Fibroblast of lung (primary cell): Measurements from ENCODE around the gene METTL15. TPM values are rescaled to one million over a fixed set of nuclear protein-coding genes. Genes with fewer than 3 reads are reported as not detected.
"Not testable (repeated sequence)": the region's sequence is repeated elsewhere in the genome, so short reads cannot be mapped to it uniquely, and the experiment has no call there.

Experiments
- DNase-seq, 2 donors: peaks; one replicate each; pipeline versions ENCODE4 v3.0.0 to v3.0.0-alpha.2; 2010; ENCODE audit warnings: low read depth in 2 of 2
- H2AFZ ChIP-seq: 2 replicates; pipeline ENCODE4 v1.5.1; 2012; ENCODE audit warnings: low read length, control low read depth, inconsistent platforms
- H3K27ac ChIP-seq: 2 replicates; pipeline ENCODE4 v1.5.1; 2011; ENCODE audit warnings: low read length, control low read depth; ENCODE audit not compliant: insufficient read depth
- H3K27me3 ChIP-seq: 2 replicates; pipeline ENCODE4 v1.5.1; 2011; ENCODE audit warnings: mild to moderate bottlenecking, low read length; ENCODE audit not compliant: control insufficient read depth, insufficient read depth
- H3K36me3 ChIP-seq: 2 replicates; pipeline ENCODE4 v1.5.1; 2011; ENCODE audit warnings: low read length; ENCODE audit not compliant: control insufficient read depth, insufficient read depth
- H3K4me1 ChIP-seq: 2 replicates; pipeline ENCODE4 v1.5.1; 2011; ENCODE audit warnings: low read length; ENCODE audit not compliant: control insufficient read depth, insufficient read depth; ENCODE audit errors: extremely low read depth
- H3K4me2 ChIP-seq: 2 replicates; pipeline ENCODE4 v1.5.1; 2011; ENCODE audit warnings: low read length, control low read depth; ENCODE audit not compliant: insufficient read depth; ENCODE audit errors: extremely low read depth
- H3K4me3 ChIP-seq, 4 experiments: fragments of 200-600 bp in 1 of 4; sonication (generic) in 1 of 4; replicated peaks in 1 of 4; 2 replicates each; pipeline ENCODE4 v1.5.1; 2011 to 2016; ENCODE audit warnings: low read length in 4 of 4, low read depth in 3 of 4, mild to moderate bottlenecking in 3 of 4, control low read depth in 2 of 4, inconsistent platforms in 1 of 4, mixed read lengths in 1 of 4; ENCODE audit not compliant: insufficient read depth in 1 of 4; ENCODE audit errors: control extremely low read depth in 1 of 4
- H3K79me2 ChIP-seq: 2 replicates; pipeline ENCODE4 v1.5.1; 2012; ENCODE audit warnings: mild to moderate bottlenecking, low read length, inconsistent platforms; ENCODE audit not compliant: control insufficient read depth, insufficient read depth
- H3K9ac ChIP-seq: 2 replicates; pipeline ENCODE4 v1.5.1; 2011; ENCODE audit warnings: mild to moderate bottlenecking, low read length, control low read depth; ENCODE audit not compliant: insufficient read depth
- H3K9me3 ChIP-seq: 2 replicates; pipeline ENCODE4 v1.5.1; 2012; ENCODE audit warnings: low read depth, low read length; ENCODE audit not compliant: control insufficient read depth, insufficient read depth
- H4K20me1 ChIP-seq: 2 replicates; pipeline ENCODE4 v1.5.1; 2011; ENCODE audit warnings: low read length; ENCODE audit not compliant: control insufficient read depth, insufficient read depth; ENCODE audit errors: extremely low read depth
- CTCF ChIP-seq, 2 donors: IDR thresholded peaks in 1 of 2; conservative IDR thresholded peaks in 1 of 2; 1 replicate in 1 of 2; 2 replicates in 1 of 2; pipeline ENCODE4 v1.5.1; 2011 to 2012; ENCODE audit warnings: low read length in 2 of 2, control low read depth in 1 of 2, inconsistent platforms in 1 of 2, low read depth in 1 of 2, mild to moderate bottlenecking in 1 of 2
- EZH2 ChIP-seq: IDR thresholded peaks from 2 replicates; pipeline ENCODE4 v1.5.1; 2012; ENCODE audit warnings: low read length, control low read depth, mild to moderate bottlenecking; ENCODE audit errors: missing control alignments
- polyA plus RNA-seq, 2 donors: library from polyadenylated mRNA; depleted of rRNA in 1 of 2; stranded (reverse) in 1 of 2; unstranded in 1 of 2; fragments of >200 nt; gene quantifications; 2 replicates each; pipeline ENCODE4 v1.2.1, GENCODE V29; 2011 to 2012; ENCODE audit warnings: missing spikeins in 1 of 2
- total RNA-seq: library from RNA; depleted of rRNA; stranded (reverse); fragments of >200 nt; gene quantifications from 2 replicates; pipeline ENCODE4 v1.2.1, GENCODE V29; 2014

The METTL15 gene
- total and polyA plus RNA-seq, 2 donors (not counting 1 experiment from before 2014, with no cell fraction given) = 8.8 to 28.4 TPM

GRCh38 chr11:28353991-28354390 lies 245.8 kb downstream of the METTL15 start:
- no peak for DNase-seq
- H3K4me1 ChIP-seq = no peaks in the 10 kb centered on the region

GRCh38 chr11:28366549-28367346 lies 258.6 kb downstream of the METTL15 start:
- DNase-seq = peak; percentile 29 to 58
- H3K9me3 ChIP-seq = no peaks in the 10 kb centered on the region

More at GRCh38 chr11:28353991-28354390, 245.8 kb downstream of the METTL15 start:
- Histone ChIP-seq H3K4me3 (no peak overlapping the region), H3K27ac (no peak overlapping the region), H3K9ac (no peak overlapping the region), H3K27me3 (no peaks in the 10 kb centered on the region), H4K20me1 (no peaks in the 10 kb centered on the region), H3K79me2 (no peaks in the 10 kb centered on the region), H3K9me3 (no peaks in the 10 kb centered on the region), H2AFZ (no peak overlapping the region), H3K36me3 (no peaks in the 10 kb centered on the region), H3K4me2 (no peak overlapping the region)
- no peak for TF ChIP-seq EZH2
- no peak for TF ChIP-seq CTCF (conservative IDR thresholded peaks at IDR 0.05 in 1 of 2, IDR thresholded peaks at IDR 0.05 in 1 of 2; ENCODE audit: low read depth in 1 of 2, low read length in 2 of 2)

GRCh38 chr11:28378095-28378494 lies 269.9 kb downstream of the METTL15 start:
- not testable (repeated sequence) for H4K20me1 ChIP-seq, H3K36me3 ChIP-seq, H3K4me3 ChIP-seq, DNase-seq, H3K9ac ChIP-seq, H3K27me3 ChIP-seq, H3K4me2 ChIP-seq, H3K9me3 ChIP-seq, H3K4me1 ChIP-seq, H2AFZ ChIP-seq, H3K79me2 ChIP-seq, H3K27ac ChIP-seq

More at GRCh38 chr11:28366549-28367346, 258.6 kb downstream of the METTL15 start:
- no peaks in the 10 kb centered on the region for H4K20me1 ChIP-seq
- no peak overlapping the region for H3K4me3 ChIP-seq
- H3K36me3 ChIP-seq = no peaks in the 10 kb centered on the region
- H2AFZ ChIP-seq = no peak overlapping the region
- H3K27me3 ChIP-seq = no peaks in the 10 kb centered on the region
- no peak overlapping the region for H3K4me2 ChIP-seq
- H3K79me2 ChIP-seq = no peaks in the 10 kb centered on the region
- TF ChIP-seq EZH2 = no peak
- TF ChIP-seq CTCF (conservative IDR thresholded peaks at IDR 0.05 in 1 of 2, IDR thresholded peaks at IDR 0.05 in 1 of 2; ENCODE audit: low read depth in 1 of 2, low read length in 2 of 2) = no peak
- H3K4me1 ChIP-seq = no peaks in the 10 kb centered on the region
- H3K9ac ChIP-seq = no peak overlapping the region
- H3K27ac ChIP-seq = no peak overlapping the region

Other genes starting within 250 kb of the METTL15 start
- 4.9 and 12.6 TPM in 2 replicates for gene KIF18A, start 232 bp upstream of the METTL15 start, total RNA-seq
- gene KIF18A, start 232 bp upstream of the METTL15 start, polyA plus RNA-seq = 5.8 and 14.2 TPM in 2 replicates